H1 (cell line): ENCODE measurements around the gene CD38. TPM values are rescaled to one million over a fixed set of nuclear protein-coding genes. Genes with fewer than 3 reads are reported as not detected.

Experiments used
- ASH2L ChIP-seq: fragments of 200-600, 300-600 bp; sonication (generic); IDR thresholded peaks from one replicate; pipeline ENCODE4 v1.7.1; 2017; ENCODE audit warnings: low read length
- CTCF ChIP-seq, 3 experiments: IDR thresholded peaks; 1 replicate in 2 of 3; 2 replicates in 1 of 3; pipeline versions ENCODE4 v1.5.1 to v1.6.1; 2011; ENCODE audit warnings: low read length in 3 of 3, mild to moderate bottlenecking in 3 of 3, inconsistent platforms in 2 of 3, low read depth in 1 of 3, moderate library complexity in 1 of 3; ENCODE audit not compliant: insufficient read depth in 1 of 3; ENCODE audit errors: control extremely low read depth in 1 of 3
- EGR1 ChIP-seq: IDR thresholded peaks from 2 replicates; pipeline ENCODE4 v1.6.1; 2011; ENCODE audit warnings: low read depth, low read length, borderline replicate concordance
- RNF2 ChIP-seq: fragments of 200-900, 300-1000 bp; sonication (generic); IDR thresholded peaks from 2 replicates; pipeline ENCODE4 v1.7.1; 2016; ENCODE audit warnings: borderline replicate concordance, low read depth, mild to moderate bottlenecking, antibody characterized with exemption, low read length; ENCODE audit not compliant: poor library complexity, severe bottlenecking; ENCODE audit errors: missing control alignments
- TBP ChIP-seq: IDR thresholded peaks from 2 replicates; pipeline ENCODE4 v1.6.1; 2011; ENCODE audit warnings: low read depth, low read length, improper control_type of control experiment
- TEAD4 ChIP-seq: IDR thresholded peaks from 2 replicates; pipeline ENCODE4 v1.6.1; 2012; ENCODE audit warnings: low read depth, low read length, inconsistent platforms, mixed read lengths
- polyA plus RNA-seq, 7 experiments: library from polyadenylated mRNA; depleted of rRNA in 3 of 7; stranded (reverse) in 5 of 7; unstranded in 2 of 7; fragments of >200 nt in 5 of 7; fragments of 200-250 nt in 2 of 7; gene quantifications; 1 replicate in 5 of 7; 2 replicates in 1 of 7; 4 replicates in 1 of 7; pipeline versions ENCODE4 v1.2.1 to v1.2.3, GENCODE V29; 2011 to 2013; ENCODE audit warnings: missing spikeins in 2 of 7, mixed read lengths in 2 of 7
- total RNA-seq: library from RNA; stranded (reverse); fragmentation: NEBNext Ultra II Directional; extraction: Animal tissue kit (Norgen Biotek cat#: 25700); gene quantifications from 2 replicates; pipeline ENCODE4 v1.2.1, GENCODE V29; 2021

CD38 gene
- total and polyA plus RNA-seq, 2 of the 8 experiments (the other 6 are each of a cell fraction or from before 2014, with no cell fraction given): 0.14 to 0.24 TPM

GRCh38 chr4:15864651-15865566, 86.8 kb downstream of the CD38 start (continued):
- TF ChIP-seq CTCF (IDR thresholded peaks at IDR 0.05; ENCODE audit: control extremely low read depth in 1 of 3, insufficient read depth in 1 of 3, low read depth in 1 of 3, low read length in 3 of 3) (no peak), EGR1 (no peak), ASH2L (no peak), RNF2 (no peak), TEAD4 (no peak), TBP (no peak)
